Uterus (tissue), 4 donors: ENCODE measurements around the gene MESD. TPM values are rescaled to one million over a fixed set of nuclear protein-coding genes. Genes with fewer than 3 reads are reported as not detected.

ENCODE experiments used
- DNase-seq, 2 donors: peaks; one replicate each; pipeline ENCODE4 v3.0.0-alpha.2; 2019 to 2020
- H3K27ac ChIP-seq, 2 donors: fragments of 200-600 bp; sonication (generic); 1 replicate in 1 of 2; 2 replicates in 1 of 2; pipeline ENCODE4 v1.5.1; 2016 to 2018
- H3K27me3 ChIP-seq, 2 donors: fragments of 200-600 bp; sonication (generic); one replicate each; pipeline ENCODE4 v1.5.1; 2018 to 2019; ENCODE audit warnings: control low read depth in 1 of 2
- H3K36me3 ChIP-seq, 2 donors: fragments of 200-600 bp; sonication (generic); one replicate each; pipeline ENCODE4 v1.5.1; 2019; ENCODE audit warnings: control low read depth in 1 of 2
- H3K4me1 ChIP-seq, 2 donors: fragments of 200-600 bp; sonication (generic); one replicate each; pipeline ENCODE4 v1.5.1; 2018 to 2019; ENCODE audit warnings: control low read depth in 1 of 2
- H3K4me3 ChIP-seq, 2 donors: fragments of 200-600 bp; sonication (generic); 1 replicate in 1 of 2; 2 replicates in 1 of 2; pipeline ENCODE4 v1.5.1; 2018 to 2019; ENCODE audit warnings: mild to moderate bottlenecking in 1 of 2
- H3K9me3 ChIP-seq, 2 donors: fragments of 200-600 bp; sonication (generic); one replicate each; pipeline ENCODE4 v1.5.1; 2019; ENCODE audit warnings: control low read depth in 1 of 2
- POLR2A ChIP-seq, 2 donors: fragments of 450-650 bp; IDR thresholded peaks; one replicate each; pipeline ENCODE4 v1.6.1; 2016; ENCODE audit warnings: antibody characterized with exemption in 2 of 2, mild to moderate bottlenecking in 1 of 2, moderate library complexity in 1 of 2
- intact Hi-C: fragments of 100-400 bp; cut with DNase I; formaldehyde crosslinking; loops from one replicate; pipeline ENCODE4 v1.15.1; 2023; ENCODE audit warnings: low total_unique reads
- total RNA-seq, 4 donors: library from RNA; depleted of rRNA in 3 of 4; stranded (reverse); fragments of >200 nt in 3 of 4; gene quantifications; one replicate each; pipeline versions ENCODE4 v1.1.0 to v1.2.4, GENCODE V29; 2014 to 2023
- TF ChIP-seq, protein P1 (sequence below), 4 experiments: fragments of 200-600 bp in 2 of 4; fragments of 450-650 bp in 2 of 4; sonication (generic) in 2 of 4; IDR thresholded peaks; one replicate each; pipeline ENCODE4 v1.5.1; 2016 to 2019; ENCODE audit warnings: antibody characterized with exemption in 4 of 4, mild to moderate bottlenecking in 2 of 4, moderate library complexity in 1 of 4
- donor health status: DM: yes; HTN: yes; CAD: no.

Gene MESD
- total RNA-seq, 4 donors from 2014 or later = 23.6 to 48.7 (median 27.7) TPM

DNA sequence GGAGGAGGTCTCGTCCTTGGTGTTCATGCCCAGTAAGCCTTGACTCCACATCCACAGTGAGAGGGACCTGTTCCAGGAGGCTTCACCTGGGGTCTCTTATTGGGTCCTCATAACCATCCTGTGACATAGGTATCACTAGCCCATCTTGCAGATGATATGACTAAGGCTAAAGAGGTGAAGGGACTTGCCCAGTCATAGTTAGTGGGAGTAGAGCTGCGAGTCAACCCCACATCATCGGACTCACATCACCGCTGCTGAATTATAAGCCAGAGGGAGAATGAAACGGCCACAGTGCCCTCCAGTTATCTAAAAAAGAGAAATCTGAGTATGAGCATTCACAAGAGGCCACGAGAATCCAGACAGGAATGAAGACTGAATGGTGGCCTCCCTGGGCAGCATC lies 66.0 kb downstream of the MESD start:
- no peaks in the 10 kb centered on the region for H3K4me1 ChIP-seq
- no peak for DNase-seq
- no peak overlapping the region for H3K4me3 ChIP-seq
- H3K9me3 ChIP-seq = no peaks in the 10 kb centered on the region
- H3K27ac ChIP-seq = no peak overlapping the region
- no peaks in the 10 kb centered on the region for H3K36me3 ChIP-seq
- TF ChIP-seq POLR2A (IDR thresholded peaks at IDR 0.05) = no peak
- TF ChIP-seq, protein P1, sequence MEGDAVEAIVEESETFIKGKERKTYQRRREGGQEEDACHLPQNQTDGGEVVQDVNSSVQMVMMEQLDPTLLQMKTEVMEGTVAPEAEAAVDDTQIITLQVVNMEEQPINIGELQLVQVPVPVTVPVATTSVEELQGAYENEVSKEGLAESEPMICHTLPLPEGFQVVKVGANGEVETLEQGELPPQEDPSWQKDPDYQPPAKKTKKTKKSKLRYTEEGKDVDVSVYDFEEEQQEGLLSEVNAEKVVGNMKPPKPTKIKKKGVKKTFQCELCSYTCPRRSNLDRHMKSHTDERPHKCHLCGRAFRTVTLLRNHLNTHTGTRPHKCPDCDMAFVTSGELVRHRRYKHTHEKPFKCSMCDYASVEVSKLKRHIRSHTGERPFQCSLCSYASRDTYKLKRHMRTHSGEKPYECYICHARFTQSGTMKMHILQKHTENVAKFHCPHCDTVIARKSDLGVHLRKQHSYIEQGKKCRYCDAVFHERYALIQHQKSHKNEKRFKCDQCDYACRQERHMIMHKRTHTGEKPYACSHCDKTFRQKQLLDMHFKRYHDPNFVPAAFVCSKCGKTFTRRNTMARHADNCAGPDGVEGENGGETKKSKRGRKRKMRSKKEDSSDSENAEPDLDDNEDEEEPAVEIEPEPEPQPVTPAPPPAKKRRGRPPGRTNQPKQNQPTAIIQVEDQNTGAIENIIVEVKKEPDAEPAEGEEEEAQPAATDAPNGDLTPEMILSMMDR (IDR thresholded peaks at IDR 0.05) = no peak
- H3K27me3 ChIP-seq = no peaks in the 10 kb centered on the region
- intact Hi-C loops = no loop called here

DNA sequence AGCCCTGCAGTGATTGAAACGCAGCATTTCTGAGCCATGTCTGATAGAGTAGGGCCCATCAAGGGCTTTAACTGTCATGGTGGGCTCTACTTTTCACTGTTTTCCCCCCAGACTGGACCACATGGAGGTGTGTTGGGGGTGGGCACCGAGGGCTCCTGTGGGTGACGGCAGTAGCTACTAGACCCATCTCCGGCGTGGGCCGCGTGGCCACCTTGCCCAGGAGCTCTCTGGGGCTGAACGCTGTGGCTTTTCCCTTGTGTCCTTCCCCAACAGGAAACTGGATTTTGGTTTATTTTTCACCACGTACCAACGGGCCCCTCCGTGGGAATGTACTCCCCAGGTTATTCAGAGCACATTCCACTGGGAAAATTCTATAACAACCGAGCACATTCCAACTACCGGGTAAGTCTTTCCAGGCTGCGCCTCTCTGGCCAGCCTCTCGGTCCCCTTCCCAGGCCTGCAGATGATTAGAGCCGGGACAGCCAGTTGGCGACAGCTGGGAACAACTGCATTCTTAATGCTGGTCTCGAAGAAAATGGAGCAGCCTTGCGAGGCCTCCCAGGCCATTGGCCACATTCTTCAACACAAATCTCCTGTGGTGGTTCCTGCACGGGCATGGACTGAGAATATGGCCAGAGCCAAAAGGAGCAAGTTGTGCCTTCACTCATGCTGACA lies 67.7 kb downstream of the MESD start:
- H3K27ac ChIP-seq = no peak overlapping the region
- TF ChIP-seq, protein P1 (IDR thresholded peaks at IDR 0.05) = no peak
- no peak for TF ChIP-seq POLR2A (IDR thresholded peaks at IDR 0.05)
- intact Hi-C loops = no loop called here
- no peak for DNase-seq
- H3K4me3 ChIP-seq = no peak overlapping the region
- H3K27me3 ChIP-seq = no peaks in the 10 kb centered on the region
- no peaks in the 10 kb centered on the region for H3K36me3 ChIP-seq
- no peaks in the 10 kb centered on the region for H3K4me1 ChIP-seq
- H3K9me3 ChIP-seq = no peaks in the 10 kb centered on the region

DNA sequence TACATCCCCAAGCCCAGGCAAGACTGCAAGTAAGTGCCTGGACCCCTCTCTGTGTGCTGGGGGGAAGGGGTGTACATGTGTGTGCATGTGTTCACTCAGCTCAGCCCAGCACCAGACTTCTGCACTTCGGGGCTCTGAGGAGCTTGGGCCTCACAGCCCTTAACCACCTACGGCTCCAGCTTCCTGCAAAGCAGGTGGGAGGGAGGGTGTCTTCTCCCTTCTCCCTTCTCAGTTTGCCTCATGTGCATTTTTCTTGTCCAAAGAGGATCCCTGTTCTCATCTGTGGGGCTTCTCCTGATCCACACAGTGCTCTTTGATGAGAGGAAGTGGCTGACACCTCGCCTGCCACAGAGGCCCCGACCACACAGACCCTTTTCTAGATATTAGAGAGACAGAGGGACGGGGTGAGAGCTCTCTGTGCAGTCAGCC lies 69.3 kb downstream of the MESD start:
- no peaks in the 10 kb centered on the region for H3K36me3 ChIP-seq
- TF ChIP-seq, protein P1 (IDR thresholded peaks at IDR 0.05) = no peak
- no peak for TF ChIP-seq POLR2A (IDR thresholded peaks at IDR 0.05)
- H3K27ac ChIP-seq = no peak overlapping the region
- no peak overlapping the region for H3K4me3 ChIP-seq
- H3K27me3 ChIP-seq = no peaks in the 10 kb centered on the region
- H3K4me1 ChIP-seq = no peaks in the 10 kb centered on the region
- no peaks in the 10 kb centered on the region for H3K9me3 ChIP-seq
- no peak for DNase-seq
- intact Hi-C loops = no loop called here

DNA sequence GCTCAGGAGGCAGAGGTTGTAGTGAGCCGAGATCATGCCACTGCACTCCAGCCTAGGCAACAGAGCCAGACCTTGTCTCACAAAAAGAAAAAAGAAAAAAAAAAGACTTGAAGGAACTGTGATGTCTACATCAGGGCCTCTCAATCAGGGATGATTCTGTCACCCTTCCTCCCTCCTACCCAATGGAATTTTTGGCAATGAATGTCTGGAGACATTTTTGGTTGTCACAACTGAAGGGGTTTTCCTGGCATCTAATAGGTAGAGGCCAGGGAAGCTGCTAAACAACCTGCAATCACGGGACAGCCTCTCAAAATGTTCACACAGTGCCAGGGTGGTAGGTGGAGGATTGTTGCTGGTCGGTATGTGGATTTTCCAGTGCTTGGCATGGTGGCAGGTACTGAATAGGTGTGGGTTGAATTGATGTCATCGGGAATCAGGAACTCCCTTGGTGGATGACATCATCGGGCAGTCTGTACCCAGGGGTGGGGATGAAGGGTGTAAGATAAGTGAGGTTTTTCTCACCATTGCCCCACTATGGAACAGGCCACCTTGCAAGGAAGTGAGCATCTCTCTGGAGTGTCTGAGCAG lies 71.3 kb downstream of the MESD start:
- Histone ChIP-seq H3K9me3 (no peaks in the 10 kb centered on the region), H3K36me3 (no peaks in the 10 kb centered on the region), H3K27me3 (no peaks in the 10 kb centered on the region), H3K27ac (no peak overlapping the region), H3K4me1 (no peaks in the 10 kb centered on the region), H3K4me3 (no peak overlapping the region)
- no peak for TF ChIP-seq POLR2A (IDR thresholded peaks at IDR 0.05)
- TF ChIP-seq, protein P1 (IDR thresholded peaks at IDR 0.05) = no peak
- intact Hi-C loops = no loop called here
- DNase-seq = no peak

DNA sequence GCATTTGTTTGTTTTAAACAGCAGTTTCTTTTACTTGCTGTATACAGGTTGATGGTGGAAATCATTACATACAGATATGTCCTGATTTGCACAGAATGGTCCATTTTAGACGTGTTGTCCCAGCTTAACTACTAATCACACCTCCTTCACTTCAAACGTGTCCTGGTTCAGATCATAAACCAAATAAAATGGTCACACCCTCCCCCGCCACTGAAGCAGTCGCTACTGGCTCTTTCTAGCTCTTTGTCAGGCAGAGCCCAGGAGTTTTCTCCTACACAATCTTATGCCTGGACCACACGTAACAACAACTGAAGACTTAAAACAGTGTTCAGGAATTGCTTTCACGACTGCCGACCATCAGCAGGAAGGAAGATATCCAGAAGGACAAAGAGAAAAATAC lies 73.6 kb downstream of the MESD start:
- TF ChIP-seq POLR2A (IDR thresholded peaks at IDR 0.05) = no peak
- TF ChIP-seq, protein P1 (IDR thresholded peaks at IDR 0.05) = no peak
- intact Hi-C loops = no loop called here
- DNase-seq = no peak
- Histone ChIP-seq H3K27me3 (no peaks in the 10 kb centered on the region), H3K36me3 (no peaks in the 10 kb centered on the region), H3K9me3 (no peaks in the 10 kb centered on the region), H3K4me1 (no peaks in the 10 kb centered on the region), H3K4me3 (no peak overlapping the region), H3K27ac (no peak overlapping the region)
